Activated CD4-positive, alpha-beta memory T cell treated with anti-CD3 and anti-CD28 coated beads for 36 hours (primary cell): ENCODE measurements around the gene ALDOA. TPM values are rescaled to one million over a fixed set of nuclear protein-coding genes. Genes with fewer than 3 reads are reported as not detected.
A peak's percentile ranks its signal among the peaks of the same experiment; 100 is the strongest.

Source experiments
- CTCF ChIA-PET: fragments of 350-600 bp; sonication (Branson Sonifier 250); formaldehyde crosslinking; loops from one replicate; lab custom pipeline; 2021; ENCODE audit warnings: antibody characterized with exemption, inconsistent platforms; lab: Charles Lee
- POLR2A ChIA-PET: fragments of 350-600 bp; sonication (Branson Sonifier 250); formaldehyde crosslinking; loops from one replicate; lab custom pipeline; 2021; ENCODE audit warnings: antibody characterized with exemption; lab: Charles Lee
- DNase-seq: peaks from one replicate; pipeline ENCODE4 v3.0.0-alpha.2; 2020
- H3K27ac Mint-ChIP-seq: one replicate; pipeline ENCODE4 v1.8.0; 2021; ENCODE audit warnings: mixed read lengths
- H3K27me3 Mint-ChIP-seq: one replicate; pipeline ENCODE4 v1.8.0; 2021; ENCODE audit warnings: mixed read lengths
- H3K36me3 Mint-ChIP-seq: one replicate; pipeline ENCODE4 v1.8.0; 2021; ENCODE audit warnings: mixed read lengths
- H3K4me1 Mint-ChIP-seq: one replicate; pipeline ENCODE4 v1.8.0; 2021; ENCODE audit warnings: low read depth, mixed read lengths
- H3K4me3 Mint-ChIP-seq: one replicate; pipeline ENCODE4 v1.8.0; 2021; ENCODE audit warnings: mild to moderate bottlenecking, mixed read lengths
- H3K9me3 Mint-ChIP-seq: one replicate; pipeline ENCODE4 v1.8.0; 2021; ENCODE audit warnings: mixed read lengths
- intact Hi-C: fragments of 100-400 bp; cut with micrococcal nuclease; formaldehyde crosslinking; loops from one replicate; pipeline ENCODE4 v1.15.1; 2023
- total RNA-seq, 2 experiments: library from RNA; stranded (reverse); gene quantifications; one replicate each; pipeline ENCODE4 v1.2.3, GENCODE V29; 2021

Gene ALDOA
- total RNA-seq, 2 experiments from 2014 or later = 1,724 to 1,734 TPM

GRCh38 chr16:30063278-30063892 is 2.2 kb upstream of the ALDOA start:
- CTCF ChIA-PET = interaction anchor here (0.6 to 3.6 kb wide), 7 partner anchors 8 to 851 kb away, joined by 3 to 33 read pairs (median 7); partner anchors contain the start of gene TBX6
- no peak for DNase-seq
- intact Hi-C loops = loop anchor here (10.0 kb wide), 1 partner anchor 591 kb away; the partner anchor contains the start of genes FBRS and PRR14
- POLR2A ChIA-PET = interaction anchor here (3.2 to 5.3 kb wide), 2 partner anchors 9 to 28 kb away, joined by 35 to 48 read pairs; partner anchors contain the start of gene TBX6
- peak overlapping the region; percentile 99 for H3K27ac Mint-ChIP-seq
- no peaks in the 10 kb centered on the region for H3K27me3 Mint-ChIP-seq
- H3K9me3 Mint-ChIP-seq = no peaks in the 10 kb centered on the region
- H3K4me3 Mint-ChIP-seq = peak overlapping the region; percentile 97
- peaks cover 20% of the 10 kb centered on the region for H3K4me1 Mint-ChIP-seq
- peaks cover 31% of the 10 kb centered on the region for H3K36me3 Mint-ChIP-seq

DNA sequence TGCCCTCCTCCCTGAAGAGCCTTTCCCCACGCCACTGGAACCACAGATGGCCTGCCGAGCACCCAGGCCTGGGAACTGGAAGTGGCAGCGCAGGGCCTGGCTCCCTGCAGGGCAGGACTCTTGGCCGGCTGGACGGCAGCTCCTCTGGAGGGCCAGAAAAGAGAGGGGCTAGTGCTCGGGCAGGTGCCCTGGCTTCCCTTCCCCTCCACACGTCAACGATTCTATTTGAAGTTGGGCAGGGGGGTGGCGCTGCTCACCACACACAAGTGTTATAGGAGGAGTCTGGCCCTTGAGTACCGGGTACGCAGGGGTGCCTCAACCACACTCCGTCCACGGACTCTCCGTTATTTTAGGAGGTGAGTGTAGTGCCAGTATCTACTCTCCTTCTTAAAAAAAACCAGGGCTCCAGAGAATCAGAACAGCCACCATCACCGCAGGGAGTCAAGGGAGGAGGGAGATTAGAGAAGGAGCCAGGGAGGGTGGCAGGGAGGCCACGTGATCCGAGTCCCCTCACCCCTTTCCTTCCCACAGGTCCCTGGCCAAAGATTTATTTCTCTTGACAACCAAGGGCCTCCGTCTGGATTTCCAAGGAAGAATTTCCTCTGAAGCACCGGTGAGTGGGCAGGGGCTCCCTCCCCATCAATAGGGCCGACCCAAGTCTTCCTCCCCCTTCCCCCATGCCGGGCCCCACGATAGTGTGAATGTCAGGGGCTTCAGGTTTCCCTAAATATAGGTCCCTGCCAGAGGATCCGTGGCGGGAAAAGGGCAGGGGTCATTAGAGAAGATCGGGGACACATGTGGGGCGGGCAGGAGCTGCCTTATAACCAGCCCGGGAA is 1.4 kb upstream of the ALDOA start:
- peak overlapping the region; percentile 97 for H3K4me3 Mint-ChIP-seq
- ChIA-PET POLR2A (interaction anchor here (1.0 to 5.3 kb wide), 4 partner anchors 9 to 122 kb away, joined by 4 to 48 read pairs (median 22); partner anchors contain the start of gene TBX6), CTCF (interaction anchor here (0.8 to 3.6 kb wide), 7 partner anchors 9 to 48 kb away, joined by 3 to 33 read pairs (median 7); partner anchors contain the start of gene TBX6)
- H3K9me3 Mint-ChIP-seq = no peaks in the 10 kb centered on the region
- intact Hi-C loops = loop anchor here (2.0 to 10.0 kb wide), 2 partner anchors 319 to 591 kb away; partner anchors contain the start of genes FBRS, PRR14 and SEPTIN1
- peaks cover 38% of the 10 kb centered on the region for H3K36me3 Mint-ChIP-seq
- DNase-seq = peak; percentile 84
- H3K27ac Mint-ChIP-seq = peak overlapping the region; percentile 99
- peaks cover 27% of the 10 kb centered on the region for H3K4me1 Mint-ChIP-seq
- H3K27me3 Mint-ChIP-seq = no peaks in the 10 kb centered on the region

GRCh38 chr16:30064729-30065101 is 845 bp upstream of the ALDOA start:
- DNase-seq = no peak

DNA sequence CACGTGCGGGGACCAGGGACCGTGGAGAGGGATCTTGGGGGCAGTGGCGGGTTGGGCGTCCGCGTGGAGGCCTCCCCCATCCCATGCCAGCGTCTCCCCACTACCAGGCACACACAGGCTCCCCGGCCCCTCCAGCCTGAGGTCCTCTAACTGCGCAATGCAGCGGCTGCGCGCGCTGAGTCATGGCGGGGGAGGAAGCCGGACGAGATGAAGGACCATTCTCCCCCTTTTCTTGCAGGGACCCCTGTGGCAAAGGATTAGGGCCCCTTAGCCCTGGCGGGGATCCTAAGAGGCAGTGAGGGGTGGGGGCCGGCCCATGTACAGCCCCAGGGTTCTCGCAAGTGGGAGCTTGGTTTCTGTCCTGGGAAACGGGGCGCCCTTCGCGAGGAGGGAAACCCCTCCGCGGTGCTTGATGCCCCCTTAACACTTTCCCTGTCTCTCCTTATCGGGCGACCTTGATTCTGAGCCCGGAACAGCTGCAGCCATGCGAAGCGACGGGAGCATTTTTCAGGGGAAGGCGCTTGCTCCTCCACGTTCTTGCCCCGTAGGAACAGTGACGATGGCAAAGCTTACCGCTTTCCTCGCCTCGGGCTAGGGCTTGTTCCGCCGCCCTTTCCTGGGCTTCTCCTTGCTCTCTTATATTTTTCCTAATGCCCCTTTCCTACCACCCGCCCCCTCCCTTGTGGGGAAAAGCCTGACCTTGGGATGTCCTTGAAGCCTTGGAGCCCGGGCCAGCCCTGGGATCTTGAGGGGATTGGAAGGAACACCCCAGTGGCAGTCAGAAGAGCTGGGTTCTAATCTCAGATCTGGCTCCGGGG is 592 bp downstream of the ALDOA start:
- ChIA-PET CTCF (interaction anchor here (1.0 to 4.4 kb wide), 5 partner anchors 10 to 33 kb away, joined by 3 to 43 read pairs (median 18); partner anchors contain the start of genes PPP4C and TBX6), POLR2A (interaction anchor here (0.9 to 5.3 kb wide), 12 partner anchors 9 to 592 kb away, joined by 3 to 48 read pairs (median 8); partner anchors contain the start of genes CORO1A, FBRS, KCTD13 and PPP4C)
- Mint-ChIP-seq H3K27ac (peak overlapping the region; percentile 90), H3K9me3 (no peaks in the 10 kb centered on the region), H3K36me3 (peaks cover 57% of the 10 kb centered on the region), H3K4me1 (peaks cover 37% of the 10 kb centered on the region), H3K27me3 (no peaks in the 10 kb centered on the region), H3K4me3 (peak overlapping the region; percentile 97)
- DNase-seq = peak; percentile 60
- intact Hi-C loops = loop anchor here (1.0 to 10.0 kb wide), 6 partner anchors 9 to 589 kb away; partner anchors contain the start of genes FBRS, MAZ, PPP4C and PRR14

More at GRCh38 chr16:30064729-30065101, 845 bp upstream of the ALDOA start:
- H3K4me3 Mint-ChIP-seq = peak overlapping the region; percentile 97
- H3K4me1 Mint-ChIP-seq = peaks cover 32% of the 10 kb centered on the region
- intact Hi-C loops = loop anchor here (1.0 to 10.0 kb wide), 6 partner anchors 11 to 590 kb away; partner anchors contain the start of genes FBRS, MAZ, PPP4C and PRR14
- H3K9me3 Mint-ChIP-seq = no peaks in the 10 kb centered on the region
- CTCF ChIA-PET = interaction anchor here (0.7 to 4.4 kb wide), 7 partner anchors 9 to 123 kb away, joined by 3 to 43 read pairs (median 15); partner anchors contain the start of genes PPP4C and TBX6
- no peaks in the 10 kb centered on the region for H3K27me3 Mint-ChIP-seq
- peaks cover 44% of the 10 kb centered on the region for H3K36me3 Mint-ChIP-seq
- POLR2A ChIA-PET = interaction anchor here (0.7 to 5.3 kb wide), 13 partner anchors 10 to 353 kb away, joined by 3 to 48 read pairs (median 4); partner anchors contain the start of genes CORO1A, MAPK3, PPP4C and TBX6
- peak overlapping the region; percentile 99 for H3K27ac Mint-ChIP-seq

GRCh38 chr16:30066761-30067583 is 1.4 kb downstream of the ALDOA start:
- H3K9me3 Mint-ChIP-seq = no peaks in the 10 kb centered on the region
- peak overlapping the region; percentile 90 for H3K27ac Mint-ChIP-seq
- no peak for DNase-seq
- H3K4me3 Mint-ChIP-seq = peak overlapping the region; percentile 97
- intact Hi-C loops = loop anchor here (5.0 to 10.0 kb wide), 2 partner anchors 260 to 588 kb away; partner anchors contain the start of genes FBRS, MAZ and PRR14
- peaks cover 37% of the 10 kb centered on the region for H3K4me1 Mint-ChIP-seq
- ChIA-PET CTCF (interaction anchor here (1.0 to 4.4 kb wide), 4 partner anchors 9 to 25 kb away, joined by 3 to 43 read pairs (median 26); partner anchors contain the start of genes PPP4C and TBX6), POLR2A (interaction anchor here (1.5 to 5.3 kb wide), 3 partner anchors 8 to 26 kb away, joined by 7 to 48 read pairs (median 42); partner anchors contain the start of genes PPP4C and TBX6)
- H3K27me3 Mint-ChIP-seq = no peaks in the 10 kb centered on the region
- peaks cover 64% of the 10 kb centered on the region for H3K36me3 Mint-ChIP-seq

GRCh38 chr16:30067584-30067916 is 2.0 kb downstream of the ALDOA start:
- Mint-ChIP-seq H3K27ac (peak overlapping the region; percentile 90), H3K9me3 (no peaks in the 10 kb centered on the region), H3K4me1 (peaks cover 37% of the 10 kb centered on the region), H3K27me3 (no peaks in the 10 kb centered on the region), H3K36me3 (peaks cover 67% of the 10 kb centered on the region), H3K4me3 (peak overlapping the region; percentile 97)
- CTCF ChIA-PET = interaction anchor here (2.9 to 4.4 kb wide), 2 partner anchors 8 to 24 kb away, joined by 18 to 43 read pairs; partner anchors contain the start of genes PPP4C and TBX6
- POLR2A ChIA-PET = interaction anchor here (1.5 to 5.3 kb wide), 3 partner anchors 8 to 25 kb away, joined by 7 to 48 read pairs (median 42); partner anchors contain the start of genes PPP4C and TBX6
- no peak for DNase-seq
- intact Hi-C loops = loop anchor here (5.0 to 10.0 kb wide), 2 partner anchors 260 to 587 kb away; partner anchors contain the start of genes FBRS, MAZ and PRR14

DNA sequence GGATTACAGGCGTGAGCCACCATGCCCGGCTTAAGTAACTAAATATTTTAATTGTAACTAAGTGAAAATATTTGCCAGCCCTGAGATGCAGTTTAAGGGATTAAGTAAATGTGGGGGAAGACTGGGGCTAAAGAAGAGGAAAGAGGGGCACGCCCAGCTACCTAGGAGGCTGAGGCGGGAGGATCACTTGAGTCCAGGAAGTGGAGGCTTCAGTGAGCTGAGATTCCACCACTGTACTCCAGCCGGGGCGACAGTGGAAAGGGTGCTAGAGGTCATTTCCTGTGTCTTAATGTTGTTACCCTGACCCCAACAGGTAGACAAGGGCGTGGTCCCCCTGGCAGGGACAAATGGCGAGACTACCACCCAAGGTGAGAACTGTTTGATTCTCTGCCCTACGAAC is 2.8 kb downstream of the ALDOA start:
- DNase-seq = no peak
- POLR2A ChIA-PET = no interaction called here
- H3K27ac Mint-ChIP-seq = peak overlapping the region; percentile 67
- H3K4me1 Mint-ChIP-seq = peaks cover 37% of the 10 kb centered on the region
- peaks cover 69% of the 10 kb centered on the region for H3K36me3 Mint-ChIP-seq
- peak overlapping the region; percentile 20 for H3K4me3 Mint-ChIP-seq
- CTCF ChIA-PET = interaction anchor here (4.4 kb wide), 1 partner anchor 24 kb away, joined by 43 read pairs; the partner anchor contains the start of gene TBX6
- no peaks in the 10 kb centered on the region for H3K27me3 Mint-ChIP-seq
- intact Hi-C loops = loop anchor here (5.0 to 10.0 kb wide), 2 partner anchors 261 to 586 kb away; partner anchors contain the start of genes FBRS, MAZ and PRR14
- H3K9me3 Mint-ChIP-seq = no peaks in the 10 kb centered on the region

GRCh38 chr16:30068750-30069610 is 3.4 kb downstream of the ALDOA start:
- POLR2A ChIA-PET = no interaction called here
- intact Hi-C loops = loop anchor here (5.0 to 10.0 kb wide), 2 partner anchors 262 to 586 kb away; partner anchors contain the start of genes FBRS, MAZ and PRR14
- H3K27me3 Mint-ChIP-seq = no peaks in the 10 kb centered on the region

More at GRCh38 chr16:30068750-30069610, 3.4 kb downstream of the ALDOA start:
- DNase-seq = peak; percentile 68
- H3K27ac Mint-ChIP-seq = peak overlapping the region; percentile 67
- CTCF ChIA-PET = interaction anchor here (3.5 to 4.4 kb wide), 2 partner anchors 23 to 24 kb away, joined by 15 to 43 read pairs; partner anchors contain the start of gene TBX6
- H3K36me3 Mint-ChIP-seq = peaks cover 72% of the 10 kb centered on the region
- H3K4me3 Mint-ChIP-seq = peak overlapping the region; percentile 16
- H3K4me1 Mint-ChIP-seq = peaks cover 34% of the 10 kb centered on the region
- H3K9me3 Mint-ChIP-seq = no peaks in the 10 kb centered on the region
